Mesendoderm (in vitro differentiated cells): ENCODE results near the gene SSB.
"Not testable (repeated sequence)": the region's sequence is repeated elsewhere in the genome, so short reads cannot be mapped to it uniquely, and the experiment has no call there.

Source experiments
- DNase-seq: peaks from one replicate; pipeline ENCODE4 v3.0.0; 2013
- H2AK5ac ChIP-seq: 2 replicates; pipeline ENCODE4 v1.6.1; 2013; ENCODE audit warnings: low read length, inconsistent platforms
- H2BK120ac ChIP-seq: 2 replicates; pipeline ENCODE4 v1.6.1; 2013; ENCODE audit warnings: low read depth, mild to moderate bottlenecking, low read length, moderate library complexity, mixed read lengths
- H2BK15ac ChIP-seq: replicated peaks from 2 replicates; pipeline ENCODE4 v1.6.1; 2013; ENCODE audit warnings: low read depth, mild to moderate bottlenecking, moderate library complexity
- H2BK5ac ChIP-seq: 2 replicates; pipeline ENCODE4 v1.6.1; 2013; ENCODE audit warnings: low read length, inconsistent platforms
- H3K18ac ChIP-seq: 2 replicates; pipeline ENCODE4 v1.6.1; 2013; ENCODE audit warnings: mild to moderate bottlenecking, low read length, mixed read lengths
- H3K23ac ChIP-seq: one replicate; pipeline ENCODE4 v1.6.1; 2013; ENCODE audit warnings: low read length
- H3K27ac ChIP-seq: 2 replicates; pipeline ENCODE4 v1.5.1; 2013; ENCODE audit warnings: low read depth, mild to moderate bottlenecking, inconsistent platforms, low read length, moderate library complexity
- H3K27me3 ChIP-seq: 2 replicates; pipeline ENCODE4 v1.6.1; 2013; ENCODE audit warnings: low read length, control low read depth, mild to moderate bottlenecking, inconsistent platforms; ENCODE audit not compliant: insufficient read depth, poor library complexity
- H3K36me3 ChIP-seq: 2 replicates; pipeline ENCODE4 v1.6.1; 2013; ENCODE audit warnings: low read length, inconsistent platforms; ENCODE audit not compliant: control insufficient read depth, insufficient read depth
- H3K4ac ChIP-seq: one replicate; pipeline ENCODE4 v1.6.1; 2013; ENCODE audit warnings: low read depth, mild to moderate bottlenecking, low read length, moderate library complexity
- H3K4me1 ChIP-seq: 2 replicates; pipeline ENCODE4 v1.6.1; 2013; ENCODE audit warnings: low read depth, low read length, inconsistent platforms; ENCODE audit not compliant: control insufficient read depth
- H3K4me2 ChIP-seq: 2 replicates; pipeline ENCODE4 v1.6.1; 2013; ENCODE audit warnings: low read length
- H3K4me3 ChIP-seq: 2 replicates; pipeline ENCODE4 v1.5.1; 2013; ENCODE audit warnings: mild to moderate bottlenecking, low read length
- H3K56ac ChIP-seq: one replicate; pipeline ENCODE4 v1.6.1; 2013; ENCODE audit warnings: low read length
- H3K79me1 ChIP-seq: 2 replicates; pipeline ENCODE4 v1.6.1; 2013; ENCODE audit warnings: low read length, inconsistent platforms
- H3K79me2 ChIP-seq: 2 replicates; pipeline ENCODE4 v1.6.1; 2013; ENCODE audit warnings: mild to moderate bottlenecking, low read length; ENCODE audit not compliant: control insufficient read depth, insufficient read depth
- H3K9ac ChIP-seq: 2 replicates; pipeline ENCODE4 v1.6.1; 2013; ENCODE audit warnings: low read length, inconsistent platforms
- H4K5ac ChIP-seq: one replicate; pipeline ENCODE4 v1.6.1; 2013; ENCODE audit warnings: low read length
- H4K8ac ChIP-seq: one replicate; pipeline ENCODE4 v1.6.1; 2013; ENCODE audit warnings: low read depth, mild to moderate bottlenecking, control low read depth, low read length, moderate library complexity
- WGBS: extraction: QIAGEN DNeasy Blood & Tissue Kit; methylation state at CpG from one replicate; pipeline ENCODE4 v1.1.7; 2013; ENCODE audit warnings: low lambda C conversion rate, missing lambda C conversion rate; ENCODE audit not compliant: insufficient coverage; ENCODE audit errors: extremely low coverage; 5-methylcytosine and 5-hydroxymethylcytosine counted together

SSB gene

DNA sequence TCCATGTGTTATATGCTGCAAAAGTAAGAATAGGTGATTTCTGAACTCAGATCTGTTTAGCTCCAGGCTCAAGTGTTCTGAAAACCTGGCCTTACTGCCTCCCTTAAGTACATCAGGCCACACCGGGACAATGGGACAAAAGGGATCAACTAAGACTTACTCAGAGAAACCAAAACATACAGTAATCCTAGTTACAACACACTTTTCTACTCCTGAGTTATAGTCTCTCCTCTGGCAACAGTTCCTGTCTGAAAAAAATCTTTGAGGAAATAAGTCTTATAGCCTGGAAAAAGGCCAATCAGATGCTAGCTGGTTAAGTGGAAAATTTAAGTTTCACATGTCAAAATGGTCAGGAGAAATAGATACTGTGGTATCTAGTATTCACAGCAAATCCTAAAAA is 20.4 kb downstream of the SSB start:
- H3K36me3 ChIP-seq, result no peaks in the 10 kb centered on the region
- WGBS, result no CpG with 5 or more reads among the region's 1 CpG

DNA sequence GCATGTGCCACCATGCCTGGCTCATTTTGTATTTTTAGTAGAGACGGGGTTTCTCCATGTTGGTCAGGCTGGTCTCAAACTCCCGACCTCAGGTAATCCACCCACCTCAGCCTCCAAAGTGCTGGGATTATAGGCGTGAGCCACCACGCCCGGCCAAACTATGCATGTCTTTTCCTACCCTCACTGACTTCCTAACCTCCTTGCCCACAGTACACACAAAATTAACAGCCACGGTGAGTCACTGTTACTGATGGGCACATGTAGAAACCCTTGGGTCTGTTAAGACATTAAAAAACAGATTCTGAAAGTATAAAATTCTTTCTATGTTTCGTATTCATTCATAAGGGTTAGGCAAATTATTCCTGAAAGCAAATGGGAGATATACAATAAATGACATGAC is 21.4 kb downstream of the SSB start:
- H3K18ac ChIP-seq, H3K9ac ChIP-seq, H3K23ac ChIP-seq, H4K5ac ChIP-seq, H3K27me3 ChIP-seq, H3K4me3 ChIP-seq, H3K36me3 ChIP-seq, H3K79me1 ChIP-seq, H2BK120ac ChIP-seq, H3K4ac ChIP-seq, H3K27ac ChIP-seq, H2AK5ac ChIP-seq, H3K4me2 ChIP-seq, H3K79me2 ChIP-seq, H3K56ac ChIP-seq, H4K8ac ChIP-seq, H3K4me1 ChIP-seq, H2BK5ac ChIP-seq, DNase-seq, H2BK15ac ChIP-seq: not testable (repeated sequence)
- WGBS, result no CpG with 5 or more reads among the region's 7 CpGs

More for the DNA sequence above, 20.4 kb downstream of the SSB start:
- Histone ChIP-seq H3K18ac (no peak overlapping the region), H3K4ac (no peak overlapping the region), H3K4me3 (no peak overlapping the region), H2BK15ac (no peak overlapping the region), H3K56ac (no peak overlapping the region), H3K4me2 (no peak overlapping the region), H3K79me2 (no peaks in the 10 kb centered on the region), H3K9ac (no peak overlapping the region), H4K5ac (no peak overlapping the region), H2BK5ac (no peak overlapping the region), H3K27ac (no peak overlapping the region), H2BK120ac (no peak overlapping the region), H2AK5ac (no peak overlapping the region), H3K79me1 (peaks cover 2% of the 10 kb centered on the region), H3K23ac (no peak overlapping the region), H3K4me1 (peaks cover 2% of the 10 kb centered on the region), H3K27me3 (no peaks in the 10 kb centered on the region), H4K8ac (no peak overlapping the region)
- DNase-seq, result no peak

GRCh38 chr2:169822036-169822435 is 23.4 kb downstream of the SSB start:
- H3K4me3 ChIP-seq, result no peak overlapping the region
- no peak overlapping the region for H3K18ac ChIP-seq
- no peak overlapping the region for H3K9ac ChIP-seq
- H4K8ac ChIP-seq, result no peak overlapping the region
- H3K4me1 ChIP-seq, result peaks cover 4% of the 10 kb centered on the region
- no peak overlapping the region for H2BK120ac ChIP-seq
- no peak overlapping the region for H3K56ac ChIP-seq
- H3K36me3 ChIP-seq, result no peaks in the 10 kb centered on the region
- H3K4ac ChIP-seq, result no peak overlapping the region
- DNase-seq, result no peak
- H3K79me1 ChIP-seq, result peaks cover 2% of the 10 kb centered on the region
- H2BK5ac ChIP-seq, result no peak overlapping the region
- H3K27me3 ChIP-seq, result no peaks in the 10 kb centered on the region
- H2AK5ac ChIP-seq, result no peak overlapping the region
- H3K27ac ChIP-seq, result no peak overlapping the region
- H4K5ac ChIP-seq, result no peak overlapping the region
- no CpG with 5 or more reads among the region's 3 CpGs for WGBS
- H2BK15ac ChIP-seq, result no peak overlapping the region
- no peaks in the 10 kb centered on the region for H3K79me2 ChIP-seq
- no peak overlapping the region for H3K4me2 ChIP-seq
- H3K23ac ChIP-seq, result no peak overlapping the region

DNA sequence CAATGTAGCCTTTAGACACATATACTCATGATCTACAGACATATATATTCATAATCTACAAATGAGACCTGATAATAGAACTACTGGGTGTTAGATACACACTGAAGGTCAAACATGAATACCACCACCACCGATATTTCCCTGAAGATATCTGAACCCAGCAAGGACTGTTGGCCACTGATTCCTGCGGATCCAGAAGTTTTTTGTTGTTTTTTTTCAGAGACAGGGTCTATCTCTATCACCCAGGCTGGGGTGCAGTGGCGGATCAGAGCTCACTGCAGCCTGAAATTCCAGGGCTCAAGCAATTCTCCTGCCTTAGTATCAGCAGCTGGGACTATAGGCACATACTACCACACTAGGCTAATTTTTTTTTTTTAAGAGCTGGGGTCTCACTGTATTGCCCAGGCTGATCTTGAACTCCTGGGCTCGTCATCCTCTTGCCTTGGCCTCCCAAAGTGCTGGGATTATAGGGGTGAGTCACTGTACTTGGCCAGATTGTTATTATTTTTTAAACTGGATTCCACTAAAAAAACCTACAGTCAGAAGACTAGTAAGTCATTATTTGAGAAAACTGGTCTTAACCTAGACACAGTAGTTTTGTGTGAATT is 24.2 kb downstream of the SSB start:
- Histone ChIP-seq H3K56ac (no peak overlapping the region), H3K27me3 (no peaks in the 10 kb centered on the region), H3K4ac (no peak overlapping the region), H3K4me1 (peaks cover 4% of the 10 kb centered on the region), H2BK15ac (no peak overlapping the region), H3K18ac (no peak overlapping the region), H3K79me1 (peaks cover 3% of the 10 kb centered on the region), H4K5ac (no peak overlapping the region), H2BK120ac (no peak overlapping the region), H3K9ac (no peak overlapping the region), H4K8ac (no peak overlapping the region), H3K27ac (no peak overlapping the region), H3K4me2 (no peak overlapping the region), H3K23ac (no peak overlapping the region), H3K79me2 (no peaks in the 10 kb centered on the region), H2BK5ac (no peak overlapping the region), H3K36me3 (no peaks in the 10 kb centered on the region), H2AK5ac (no peak overlapping the region), H3K4me3 (no peak overlapping the region)
- DNase-seq, result no peak
- WGBS, result no CpG with 5 or more reads among the region's 4 CpGs

GRCh38 chr2:169823996-169824372 is 25.3 kb downstream of the SSB start:
- Histone ChIP-seq H3K9ac (peak overlapping the region; percentile 94), H3K23ac (no peak overlapping the region), H3K4me2 (peak overlapping the region; percentile 95), H3K27ac (no peak overlapping the region), H3K36me3 (no peaks in the 10 kb centered on the region), H2BK5ac (no peak overlapping the region), H2AK5ac (no peak overlapping the region), H2BK15ac (no peak overlapping the region), H2BK120ac (no peak overlapping the region), H3K79me2 (peaks cover 5% of the 10 kb centered on the region), H3K79me1 (peaks cover 8% of the 10 kb centered on the region), H4K5ac (peak overlapping the region; percentile 84), H4K8ac (no peak overlapping the region), H3K4ac (no peak overlapping the region), H3K18ac (no peak overlapping the region), H3K27me3 (no peaks in the 10 kb centered on the region), H3K56ac (peak overlapping the region; percentile 99), H3K4me3 (peak overlapping the region; percentile 77), H3K4me1 (peaks cover 6% of the 10 kb centered on the region)
- WGBS, result no CpG with 5 or more reads among the region's 4 CpGs
- no peak for DNase-seq
